Activated effector memory CD4-positive, alpha-beta T cell treated with Interleukin-2 at 50 U/mL for 16 hours (primary cell): ENCODE measurements around the gene CTAGE4.
"Not testable (repeated sequence)": the region's sequence is repeated elsewhere in the genome, so short reads cannot be mapped to it uniquely, and the experiment has no call there.

ENCODE experiments used
- DNase-seq: peaks from one replicate; pipeline ENCODE4 v3.0.0-alpha.2; 2020

CTAGE4 gene

DNA sequence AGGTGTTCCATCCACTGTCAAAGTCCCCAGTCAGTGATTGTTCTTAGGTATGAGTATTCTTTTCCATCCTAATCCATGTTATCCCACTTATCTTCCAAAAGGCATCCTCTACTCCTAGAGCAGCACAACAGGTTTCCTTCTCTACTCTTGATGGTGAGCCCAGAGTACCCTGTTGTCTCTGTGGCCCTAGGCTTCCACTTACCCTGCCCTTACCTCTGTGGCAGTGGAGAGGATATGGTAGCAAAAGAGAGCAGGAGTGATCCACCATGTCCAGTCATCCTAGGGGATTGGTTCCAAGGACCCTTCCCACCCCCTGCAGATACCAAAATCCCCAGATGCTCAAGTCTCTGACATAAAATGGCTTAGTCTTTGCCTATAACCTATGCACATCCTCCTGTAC lies 33.9 kb downstream of the CTAGE4 start:
- DNase-seq = not testable (repeated sequence)

DNA sequence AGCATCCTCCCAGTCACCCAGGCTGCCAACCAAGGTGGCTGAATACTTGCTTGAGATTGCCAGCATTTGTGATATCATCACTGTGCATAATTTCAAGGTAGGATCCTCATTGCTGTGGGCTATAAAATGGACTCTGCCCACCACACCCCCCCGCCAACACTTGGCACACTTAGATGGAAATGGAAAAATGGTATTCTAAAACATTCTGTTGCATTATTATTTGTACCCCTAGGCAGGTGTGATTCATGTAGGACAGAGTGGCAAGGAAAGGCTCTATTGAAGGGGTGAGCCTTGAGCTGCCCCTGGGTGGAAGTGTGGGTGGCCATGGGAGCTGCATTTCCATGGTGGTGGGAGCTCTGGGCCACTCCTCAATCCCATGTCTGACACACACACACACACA lies 35.3 kb downstream of the CTAGE4 start:
- not testable (repeated sequence) for DNase-seq

DNA sequence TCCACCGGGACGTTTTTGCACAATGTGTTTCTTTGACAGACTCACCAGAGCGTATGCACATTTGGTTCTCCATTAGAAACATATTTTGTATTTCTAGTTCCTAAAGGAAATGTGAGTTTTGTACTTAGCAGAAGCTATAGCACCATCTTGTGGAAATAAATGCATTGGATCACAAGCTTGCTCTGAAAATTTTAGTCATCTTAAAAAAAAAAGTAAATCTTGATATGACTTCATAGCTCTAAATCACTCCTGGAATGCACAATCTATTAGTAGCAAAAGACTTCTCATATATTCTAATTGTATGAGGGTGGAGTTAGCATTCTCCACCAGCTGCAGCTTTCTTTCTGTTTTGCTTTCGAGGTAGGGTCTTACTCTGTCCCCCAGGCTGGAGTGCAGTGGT lies 35.9 kb downstream of the CTAGE4 start:
- not testable (repeated sequence) for DNase-seq

DNA sequence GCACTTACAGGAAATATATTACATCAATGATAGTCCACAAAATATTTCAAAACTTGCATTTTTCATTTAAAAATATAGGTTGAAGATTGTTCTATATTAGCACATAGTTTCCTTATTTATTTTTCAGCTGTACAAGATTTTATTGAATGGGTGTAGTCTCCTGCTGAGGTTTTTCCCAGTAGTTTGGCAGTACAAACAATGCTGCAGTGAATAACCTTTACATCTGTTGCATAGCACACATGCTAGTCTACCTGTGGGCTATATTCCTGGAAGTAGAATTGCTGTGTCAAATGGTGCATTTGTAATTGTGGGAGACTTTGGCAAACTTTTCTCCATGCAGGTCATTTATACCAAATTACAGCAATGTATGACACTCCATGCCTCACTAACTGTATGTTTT lies 37.3 kb downstream of the CTAGE4 start:
- DNase-seq = not testable (repeated sequence)

DNA sequence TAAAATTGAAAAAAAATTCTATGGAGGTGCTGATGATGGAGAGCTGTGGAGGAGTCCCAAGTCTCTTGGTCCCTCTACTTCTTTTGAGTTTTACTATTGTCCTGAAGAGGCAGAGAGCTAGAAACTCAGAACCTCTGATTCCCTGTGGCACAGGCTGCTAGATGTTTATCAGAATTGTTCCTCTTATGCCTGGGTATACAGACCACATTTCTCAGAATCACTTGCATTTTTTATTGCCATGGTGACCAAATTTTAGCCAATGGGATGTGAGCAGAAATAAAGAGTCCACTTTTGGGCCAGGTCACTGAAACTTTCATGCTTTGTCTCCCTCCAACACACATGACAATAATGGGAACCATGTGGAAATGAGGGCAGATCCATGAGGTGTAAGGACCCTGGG lies 40.4 kb downstream of the CTAGE4 start:
- DNase-seq = not testable (repeated sequence)

DNA sequence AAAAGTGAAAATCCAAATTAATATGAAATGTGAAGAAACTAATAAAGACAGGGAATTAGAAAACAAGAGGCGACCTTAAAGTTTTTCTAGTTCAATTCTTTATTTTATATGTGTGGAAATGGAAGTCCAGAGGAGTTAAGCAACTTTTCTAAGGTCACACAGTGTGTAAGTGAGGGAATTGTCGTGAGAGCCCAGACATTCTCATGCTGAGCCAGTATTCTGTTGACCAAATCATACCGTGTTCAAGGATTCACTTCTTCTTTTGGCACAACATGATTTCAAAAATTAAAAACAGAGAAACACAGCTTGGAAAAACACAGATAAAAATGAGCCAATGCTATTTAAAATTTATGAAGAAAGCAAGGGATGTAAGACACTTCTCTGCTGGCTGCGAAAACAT lies 43.6 kb downstream of the CTAGE4 start:
- not testable (repeated sequence) for DNase-seq

DNA sequence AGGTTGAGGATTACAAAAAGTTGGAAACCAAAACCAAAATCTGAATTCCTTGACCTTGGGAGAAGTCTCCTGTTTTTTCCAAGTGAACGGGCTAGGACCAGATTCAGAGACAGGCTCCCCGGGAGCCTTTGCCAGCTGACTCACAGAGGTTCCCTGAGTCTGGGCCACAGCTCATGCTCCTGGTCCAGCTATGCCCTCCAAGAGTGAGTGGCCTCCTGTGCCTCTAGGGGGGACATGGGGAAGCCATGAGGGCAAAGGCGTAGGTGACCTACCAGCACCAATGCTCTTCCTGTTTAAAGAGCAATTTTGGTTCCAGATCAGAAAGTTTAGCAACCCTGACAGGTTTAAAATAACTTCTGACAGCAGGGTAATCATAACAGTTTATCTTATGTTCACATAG lies 45.5 kb downstream of the CTAGE4 start:
- DNase-seq = not testable (repeated sequence)

DNA sequence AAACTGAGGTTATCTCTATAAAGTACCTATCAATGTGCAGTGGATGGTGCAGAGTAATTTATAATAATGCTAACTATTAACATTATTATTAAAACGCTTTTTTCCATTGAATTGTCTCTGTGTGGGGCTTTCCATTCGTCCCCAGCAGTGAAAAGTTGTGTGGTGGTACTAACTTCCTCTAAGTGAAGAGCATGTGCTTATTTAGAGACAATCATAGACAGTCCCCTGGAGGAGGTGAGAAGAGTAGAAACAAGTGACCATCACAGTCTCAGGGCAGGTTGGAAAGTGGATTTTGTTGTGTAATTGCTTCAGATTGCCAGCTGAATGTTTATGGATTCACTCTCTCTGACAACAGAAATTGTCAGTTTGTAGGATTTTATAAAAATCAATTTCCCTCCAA lies 47.8 kb downstream of the CTAGE4 start:
- DNase-seq = not testable (repeated sequence)

DNA sequence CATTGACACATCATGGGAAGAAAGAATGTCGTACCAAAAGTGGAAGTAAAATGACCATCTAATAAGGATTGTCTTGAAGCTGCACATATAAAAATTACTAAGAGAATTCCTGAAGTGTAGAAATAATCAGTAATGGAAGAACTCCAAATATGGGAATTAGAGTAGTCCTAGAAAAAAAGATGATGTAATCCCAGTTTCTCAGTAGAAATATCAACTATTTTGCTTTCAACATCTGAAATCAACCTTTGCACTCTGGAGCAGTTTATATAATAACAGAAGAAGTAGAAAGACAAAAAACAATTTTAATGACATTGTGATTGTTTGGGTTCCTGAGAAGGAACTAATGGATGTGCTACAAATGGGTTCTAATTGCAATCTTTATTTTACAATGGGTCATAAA lies 49.8 kb downstream of the CTAGE4 start:
- not testable (repeated sequence) for DNase-seq
